T47D (cell line): ENCODE data around the gene GSS.

Source experiments
- DNase-seq, 2 experiments: peaks; one replicate each; pipeline versions ENCODE4 v3.0.0 to v3.0.0-alpha.2; 2011 to 2012; ENCODE audit warnings: low read depth in 1 of 2, low spot score in 1 of 2
- JUND ChIP-seq: IDR thresholded peaks from 2 replicates; pipeline ENCODE4 v1.6.1; 2012; ENCODE audit warnings: low read depth
- in situ Hi-C: cut with HindIII; loops from 2 replicates; pipeline ENCODE4 v1.10.0; 2016; ENCODE audit warnings: low sequenced_read_pairs, low pct_unique_long_range_greater_than_20kb

The GSS gene

GRCh38 chr20:34942301-34942700 lies 13.3 kb downstream of the GSS start:
- TF ChIP-seq JUND = no peak
- in situ Hi-C loops = no loop called here
- DNase-seq = no peak

GRCh38 chr20:34941226-34941625 lies 14.4 kb downstream of the GSS start:
- no peak for DNase-seq
- no peak for TF ChIP-seq JUND
- in situ Hi-C loops = no loop called here

GRCh38 chr20:34940081-34940481 lies 15.5 kb downstream of the GSS start:
- DNase-seq = no peak
- TF ChIP-seq JUND = no peak
- in situ Hi-C loops = no loop called here

DNA sequence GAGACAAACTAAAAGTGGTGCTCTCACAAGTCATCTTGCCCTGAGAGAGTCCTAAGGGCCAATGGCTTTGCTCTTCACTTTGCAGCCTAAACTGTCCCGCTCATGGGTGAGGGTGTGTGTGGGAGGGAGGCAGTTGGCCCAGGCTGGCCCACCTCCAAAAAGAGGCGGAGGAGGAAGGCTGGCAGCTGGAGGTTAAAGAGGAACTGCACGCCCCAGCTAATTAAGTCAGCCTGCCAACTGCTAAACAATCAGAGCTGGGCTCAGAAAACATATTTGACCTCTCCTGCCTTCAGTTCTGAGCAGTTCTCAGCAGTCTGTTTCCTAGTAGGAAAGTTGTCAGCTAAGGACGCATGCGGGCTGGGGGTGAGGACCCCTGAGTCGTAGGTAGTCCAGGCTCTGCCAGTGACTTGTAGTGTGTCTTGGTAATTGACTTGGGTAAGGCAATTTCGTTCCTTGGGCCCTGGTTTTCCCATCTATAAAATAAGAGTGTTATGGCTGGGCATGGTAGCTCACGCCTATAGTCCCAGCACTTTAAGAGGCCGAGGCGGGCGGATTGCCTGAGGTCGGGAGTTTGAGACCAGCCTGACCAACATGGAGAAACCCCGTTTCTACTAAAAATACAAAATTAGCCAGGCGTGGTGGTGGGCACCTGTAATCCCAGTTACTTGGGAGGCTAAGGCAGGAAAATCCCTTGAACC lies 17.0 kb downstream of the GSS start:
- peak in 1 of 2 experiments; percentile 36 for DNase-seq
- in situ Hi-C loops = no loop called here

DNA sequence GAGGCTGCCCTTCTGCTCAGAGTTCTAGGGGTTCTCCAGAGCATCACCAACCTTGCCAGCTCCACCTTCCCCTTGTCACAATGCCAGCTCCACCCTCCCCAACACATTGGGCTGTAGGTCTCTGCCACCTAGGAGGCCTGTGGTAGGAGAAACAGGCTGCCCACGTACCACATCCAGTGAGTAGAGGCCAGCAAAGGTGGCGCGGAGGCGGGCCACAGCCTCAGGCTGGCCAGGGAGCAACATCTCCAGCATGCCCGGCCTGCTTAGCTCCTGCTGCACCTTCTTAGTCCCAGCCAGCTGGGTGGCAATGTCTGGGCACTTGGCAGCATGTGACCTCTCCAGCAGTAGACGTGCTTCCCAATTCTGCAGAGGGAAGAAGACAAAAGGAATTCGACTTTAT lies 23.8 kb downstream of the GSS start:
- in situ Hi-C loops = no loop called here
- TF ChIP-seq JUND = no peak
- no peak for DNase-seq

More for the DNA sequence above, 17.0 kb downstream of the GSS start:
- TF ChIP-seq JUND = no peak

GRCh38 chr20:34928411-34928810 lies 27.2 kb downstream of the GSS start:
- in situ Hi-C loops = no loop called here
- no peak for TF ChIP-seq JUND
- no peak for DNase-seq

GRCh38 chr20:34927736-34928135 lies 27.9 kb downstream of the GSS start:
- in situ Hi-C loops = no loop called here
- peak in 1 of 2 experiments; percentile 21 for DNase-seq
- no peak for TF ChIP-seq JUND

- no peak for DNase-seq
- in situ Hi-C loops = no loop called here
- TF ChIP-seq JUND = no peak
Measured at GRCh38 chr20:34926581-34926980, 29.0 kb downstream of the GSS start.

GRCh38 chr20:34925981-34926380 lies 29.6 kb downstream of the GSS start:
- TF ChIP-seq JUND = no peak
- in situ Hi-C loops = no loop called here
- no peak for DNase-seq

DNA sequence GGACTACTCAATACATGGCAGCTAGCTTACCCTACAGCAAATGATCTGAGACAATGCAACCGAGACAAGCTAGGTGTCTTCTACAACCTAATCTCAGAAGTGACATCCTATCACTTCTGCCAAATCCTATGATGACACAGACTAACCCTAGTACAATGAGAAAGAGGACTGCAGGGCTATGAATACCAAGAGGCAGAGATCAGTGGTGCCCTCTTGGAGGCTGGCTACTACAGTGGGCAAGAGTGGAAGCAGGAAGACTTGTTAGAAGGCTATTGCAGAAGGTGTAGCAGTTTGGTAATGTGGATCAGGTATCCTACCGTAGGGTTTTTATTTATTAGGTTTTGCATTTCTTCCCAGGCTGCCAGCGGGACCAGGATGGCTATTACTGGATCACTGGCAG lies 30.3 kb downstream of the GSS start:
- TF ChIP-seq JUND = no peak
- in situ Hi-C loops = no loop called here
- DNase-seq = no peak

GRCh38 chr20:34923414-34923813 lies 32.2 kb downstream of the GSS start:
- DNase-seq = no peak
- TF ChIP-seq JUND = no peak
- in situ Hi-C loops = no loop called here

- DNase-seq = peak; percentile 41 to 74
- TF ChIP-seq JUND = no peak; the same call in 1 of the 2 replicates
- in situ Hi-C loops = no loop called here
Measured at GRCh38 chr20:34922654-34923381, 32.8 kb downstream of the GSS start.

GRCh38 chr20:34921436-34921835 lies 34.2 kb downstream of the GSS start:
- no peak for TF ChIP-seq JUND
- no peak for DNase-seq
- in situ Hi-C loops = no loop called here

DNA sequence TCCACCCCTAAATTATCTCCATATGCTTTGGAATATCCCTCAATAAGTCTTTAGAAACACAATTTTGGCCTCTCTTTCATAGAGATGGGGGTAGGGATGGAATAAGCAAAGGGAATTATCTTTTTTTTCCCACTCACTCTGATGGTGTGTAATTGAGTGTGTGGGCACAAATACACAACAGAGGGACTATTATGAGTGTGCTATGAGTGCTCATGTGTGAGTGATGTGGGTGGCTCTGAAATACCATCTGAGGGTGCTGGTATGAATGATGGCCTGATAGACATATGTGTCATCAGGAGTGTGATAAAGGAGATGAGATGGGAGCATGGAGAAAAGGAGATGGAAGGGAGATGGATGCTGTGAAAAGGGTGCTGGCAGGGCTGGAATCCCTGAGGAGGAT lies 35.6 kb downstream of the GSS start:
- no peak for TF ChIP-seq JUND
- in situ Hi-C loops = no loop called here
- DNase-seq = no peak
